GM21367 (cell line): ENCODE data around the gene TMEM50B.
"Not testable (repeated sequence)": the region's sequence is repeated elsewhere in the genome, so short reads cannot be mapped to it uniquely, and the experiment has no call there.

Experiments
- ATAC-seq: cut with Tn5 transposase; IDR thresholded peaks from one replicate; pipeline ENCODE4 v1.9.1; 2021; ENCODE audit not compliant: unreplicated experiment

The TMEM50B gene

GRCh38 chr21:33479679-33480480 is at the start of gene TMEM50B:
Gene TMEM50B (minus strand): TSS chr21:33479974. CDS start chr21:33468885, 11,089 bp downstream.
- peak; percentile 81 for ATAC-seq

- no peak for ATAC-seq
These were observed 43.2 kb upstream of the TMEM50B start for GRCh38 chr21:33522953-33523349.

GRCh38 chr21:33522297-33522952 is 42.7 kb upstream of the TMEM50B start:
- ATAC-seq = no peak

- no peak for ATAC-seq
These were observed 39.1 kb upstream of the TMEM50B start for GRCh38 chr21:33518899-33519298.

GRCh38 chr21:33514229-33514628 is 34.5 kb upstream of the TMEM50B start:
- ATAC-seq = no peak

- no peak for ATAC-seq
These were observed 32.7 kb upstream of the TMEM50B start for GRCh38 chr21:33512481-33512880.

GRCh38 chr21:33511639-33512038 is 31.9 kb upstream of the TMEM50B start:
- ATAC-seq = no peak

GRCh38 chr21:33510826-33511225 is 31.1 kb upstream of the TMEM50B start:
- ATAC-seq = no peak

- ATAC-seq = not testable (repeated sequence)
These were observed 27.2 kb upstream of the TMEM50B start for GRCh38 chr21:33507003-33507402.

- ATAC-seq = no peak
These were observed 26.1 kb upstream of the TMEM50B start for GRCh38 chr21:33505833-33506232.

GRCh38 chr21:33496345-33496744 is 16.6 kb upstream of the TMEM50B start:
- no peak for ATAC-seq

GRCh38 chr21:33495743-33496142 is 16.0 kb upstream of the TMEM50B start:
- no peak for ATAC-seq

GRCh38 chr21:33493756-33494155 is 14.0 kb upstream of the TMEM50B start:
- no peak for ATAC-seq

GRCh38 chr21:33492571-33492970 is 12.8 kb upstream of the TMEM50B start:
- no peak for ATAC-seq

- ATAC-seq = peak; percentile 92
These were observed 11.8 kb upstream of the TMEM50B start, which contains the start of gene DNAJC28 for GRCh38 chr21:33491373-33492102. Gene DNAJC28 (minus strand): TSS chr21:33491716. CDS start chr21:33489393, 2,323 bp downstream.

- no peak for ATAC-seq
These were observed 11.2 kb upstream of the TMEM50B start for GRCh38 chr21:33490991-33491372.

- no peak for ATAC-seq
These were observed 9.2 kb upstream of the TMEM50B start for GRCh38 chr21:33488936-33489335.

- no peak for ATAC-seq
These were observed 8.2 kb upstream of the TMEM50B start for GRCh38 chr21:33487996-33488395.

- ATAC-seq = no peak
These were observed 1.7 kb upstream of the TMEM50B start for GRCh38 chr21:33481314-33481943.

GRCh38 chr21:33480481-33481103 is 818 bp upstream of the TMEM50B start:
- no peak for ATAC-seq
